H1 (cell line): ENCODE results near the gene ZDHHC16. TPM values are rescaled to one million over a fixed set of nuclear protein-coding genes. Genes with fewer than 3 reads are reported as not detected.

Experiments used
- CTCF ChIA-PET: fragments of 300-600 bp; sonication (Branson Sonifier 250); formaldehyde crosslinking; loops from one replicate; lab custom pipeline; 2021; ENCODE audit not compliant: partially characterized antibody; lab: Charles Lee
- POLR2A ChIA-PET: fragments of 300-600 bp; sonication (Branson Sonifier 250); formaldehyde crosslinking; loops from one replicate; lab custom pipeline; 2021; ENCODE audit warnings: inconsistent platforms; ENCODE audit not compliant: partially characterized antibody; lab: Charles Lee
- DNase-seq, 2 experiments: peaks; one replicate each; pipeline versions ENCODE4 v3.0.0 to v3.0.0-alpha.2; 2010 to 2022; ENCODE audit warnings: low spot score in 2 of 2, low read depth in 1 of 2, mixed read lengths in 1 of 2
- FAIRE-seq: peaks from 2 replicates; lab custom pipeline; 2011; peaks lifted over from hg19 to GRCh38; lab: Jason Lieb, UNC
- H2AFZ ChIP-seq: 2 replicates; pipeline ENCODE4 v1.8.1; 2012; ENCODE audit warnings: low read length, inconsistent platforms
- H2AK5ac ChIP-seq: 2 replicates; pipeline ENCODE4 v1.6.1; 2013; ENCODE audit warnings: low read depth, low read length
- H2BK120ac ChIP-seq: replicated peaks from 2 replicates; pipeline ENCODE3; 2013; ENCODE audit warnings: low read depth, low read length, inconsistent platforms
- H2BK12ac ChIP-seq: 2 replicates; pipeline ENCODE4 v1.6.1; 2013; ENCODE audit warnings: low read depth, low read length
- H2BK15ac ChIP-seq: 2 replicates; pipeline ENCODE4 v1.6.1; 2013; ENCODE audit warnings: low read length
- H2BK20ac ChIP-seq: 2 replicates; pipeline ENCODE4 v1.6.1; 2013; ENCODE audit warnings: low read length
- H2BK5ac ChIP-seq: 2 replicates; pipeline ENCODE4 v1.6.1; 2013; ENCODE audit warnings: low read depth, low read length
- H3K14ac ChIP-seq: 2 replicates; pipeline ENCODE4 v1.6.1; 2013; ENCODE audit warnings: inconsistent platforms; ENCODE audit not compliant: insufficient read length
- H3K18ac ChIP-seq: 2 replicates; pipeline ENCODE4 v1.6.1; 2013; ENCODE audit warnings: low read length; ENCODE audit errors: extremely low read depth
- H3K23ac ChIP-seq: 2 replicates; pipeline ENCODE4 v1.6.1; 2013; ENCODE audit warnings: inconsistent platforms; ENCODE audit not compliant: insufficient read length
- H3K23me2 ChIP-seq: 2 replicates; pipeline ENCODE4 v1.6.1; 2013; ENCODE audit warnings: low read depth, low read length
- H3K27ac ChIP-seq: 2 replicates; pipeline ENCODE4 v1.6.1; 2011; ENCODE audit warnings: low read depth, low read length, inconsistent platforms
- H3K27me3 ChIP-seq, 4 experiments: replicated peaks in 1 of 4; 1 replicate in 1 of 4; 2 replicates in 3 of 4; pipeline versions ENCODE4 v1.6.1 to v1.8.1; 2011 to 2013; ENCODE audit warnings: low read length in 3 of 4, mild to moderate bottlenecking in 3 of 4, inconsistent platforms in 2 of 4, mixed read lengths in 2 of 4, moderate library complexity in 1 of 4; ENCODE audit not compliant: control insufficient read depth in 3 of 4, insufficient read depth in 3 of 4; ENCODE audit errors: extremely low read depth in 1 of 4
- H3K36me3 ChIP-seq, 4 experiments: 2 replicates each; pipeline versions ENCODE4 v1.6.1 to v1.8.1; 2011 to 2013; ENCODE audit warnings: mild to moderate bottlenecking in 4 of 4, low read length in 3 of 4, moderate library complexity in 2 of 4, control low read depth in 1 of 4, inconsistent platforms in 1 of 4; ENCODE audit not compliant: insufficient read depth in 4 of 4, control insufficient read depth in 2 of 4
- H3K4ac ChIP-seq: replicated peaks from 2 replicates; pipeline ENCODE3; 2013; ENCODE audit warnings: low read length, low read depth, mixed read lengths, inconsistent platforms; ENCODE audit not compliant: insufficient read length
- H3K4me1 ChIP-seq, 4 experiments: replicated peaks in 1 of 4; 1 replicate in 1 of 4; 2 replicates in 3 of 4; pipeline versions ENCODE4 v1.6.1 to v1.8.1; 2011 to 2013; ENCODE audit warnings: low read length in 3 of 4, inconsistent platforms in 2 of 4, mixed read lengths in 1 of 4; ENCODE audit not compliant: insufficient read depth in 4 of 4, control insufficient read depth in 3 of 4
- H3K4me2 ChIP-seq, 2 experiments: 2 replicates each; pipeline versions ENCODE4 v1.6.1 to v1.8.1; 2011 to 2013; ENCODE audit warnings: low read depth in 2 of 2, low read length in 2 of 2, control low read depth in 1 of 2, inconsistent platforms in 1 of 2, mild to moderate bottlenecking in 1 of 2; ENCODE audit not compliant: insufficient read depth in 1 of 2
- H3K4me3 ChIP-seq, 4 experiments: fragments of 200-600, 300-600 bp in 1 of 4; sonication (generic), shearing (Covaris generic), sonication (Bioruptor Twin) in 1 of 4; 2 replicates each; pipeline versions ENCODE4 v1.5.1 to v1.8.1; 2011 to 2016; ENCODE audit warnings: low read length in 4 of 4, low read depth in 3 of 4, control low read depth in 2 of 4, inconsistent platforms in 2 of 4, mild to moderate bottlenecking in 2 of 4, mixed read lengths in 1 of 4, moderate library complexity in 1 of 4; ENCODE audit not compliant: insufficient read depth in 2 of 4; ENCODE audit errors: extremely low read depth in 1 of 4
- H3K56ac ChIP-seq: replicated peaks from 2 replicates; pipeline ENCODE3; 2013; ENCODE audit warnings: low read depth, mild to moderate bottlenecking, mixed read lengths, low read length, inconsistent platforms; ENCODE audit not compliant: insufficient read length
- H3K79me1 ChIP-seq: 2 replicates; pipeline ENCODE4 v1.6.1; 2013; ENCODE audit warnings: low read depth, low read length, control low read depth
- H3K79me2 ChIP-seq, 2 experiments: 2 replicates each; pipeline versions ENCODE4 v1.6.1 to v1.8.1; 2012 to 2013; ENCODE audit warnings: low read length in 2 of 2, mild to moderate bottlenecking in 2 of 2, inconsistent platforms in 1 of 2; ENCODE audit not compliant: insufficient read depth in 2 of 2, control insufficient read depth in 1 of 2
- H3K9ac ChIP-seq, 4 experiments: replicated peaks in 1 of 4; 1 replicate in 1 of 4; 2 replicates in 3 of 4; pipeline versions ENCODE4 v1.6.1 to v1.8.1; 2011 to 2013; ENCODE audit warnings: low read depth in 3 of 4, low read length in 3 of 4, control low read depth in 2 of 4, mild to moderate bottlenecking in 2 of 4, moderate library complexity in 2 of 4, inconsistent platforms in 1 of 4; ENCODE audit errors: extremely low read depth in 1 of 4
- H3K9me3 ChIP-seq, 2 experiments: 2 replicates each; pipeline versions ENCODE4 v1.6.1 to v1.8.1; 2012 to 2013; ENCODE audit warnings: mild to moderate bottlenecking in 2 of 2, moderate library complexity in 2 of 2, control low read depth in 1 of 2, inconsistent platforms in 1 of 2, low read depth in 1 of 2, low read length in 1 of 2, mixed read lengths in 1 of 2; ENCODE audit not compliant: insufficient read depth in 2 of 2
- H4K20me1 ChIP-seq, 2 experiments: replicated peaks in 1 of 2; 2 replicates each; pipeline versions ENCODE3 to v1.8.1; 2011 to 2013; ENCODE audit warnings: inconsistent platforms in 2 of 2, low read length in 2 of 2, mild to moderate bottlenecking in 1 of 2; ENCODE audit not compliant: insufficient read depth in 2 of 2, control insufficient read depth in 1 of 2
- H4K5ac ChIP-seq: 2 replicates; pipeline ENCODE4 v1.6.1; 2013; ENCODE audit warnings: low read length, low read depth, mixed read lengths, inconsistent platforms; ENCODE audit not compliant: insufficient read length
- H4K8ac ChIP-seq: 2 replicates; pipeline ENCODE4 v1.8.0; 2013; ENCODE audit warnings: mild to moderate bottlenecking, moderate library complexity, low read length, inconsistent platforms; ENCODE audit not compliant: insufficient read depth; ENCODE audit errors: extremely low read depth
- H4K91ac ChIP-seq: replicated peaks from 2 replicates; pipeline ENCODE3; 2013; ENCODE audit warnings: low read length, mixed read lengths, inconsistent platforms; ENCODE audit not compliant: insufficient read length
- EP300 ChIP-seq, 2 experiments: IDR thresholded peaks; 1 replicate in 1 of 2; 2 replicates in 1 of 2; pipeline ENCODE4 v1.6.1; 2011 to 2012; ENCODE audit warnings: low read depth in 2 of 2, low read length in 2 of 2, mild to moderate bottlenecking in 2 of 2, borderline replicate concordance in 1 of 2, inconsistent platforms in 1 of 2, moderate library complexity in 1 of 2
- SP2 ChIP-seq: IDR thresholded peaks from 2 replicates; pipeline ENCODE4 v1.6.1; 2012; ENCODE audit warnings: mild to moderate bottlenecking, low read length, inconsistent platforms
- SP4 ChIP-seq: IDR thresholded peaks from 2 replicates; pipeline ENCODE4 v1.6.1; 2012; ENCODE audit warnings: low read length, inconsistent platforms
- WGBS, 2 experiments: shearing (Covaris generic) in 1 of 2; methylation state at CpG; one replicate each; pipeline versions ENCODE4 v1.1.6 to v1.1.7; 2013 to 2015; ENCODE audit warnings: low lambda C conversion rate in 2 of 2, mixed read lengths in 2 of 2, inconsistent platforms in 1 of 2, low coverage in 1 of 2, missing lambda C conversion rate in 1 of 2; ENCODE audit not compliant: insufficient replicate concordance in 2 of 2, insufficient coverage in 1 of 2, insufficient read length in 1 of 2; ENCODE audit errors: extremely low coverage in 1 of 2, missing lambda C conversion rate in 1 of 2; 5-methylcytosine and 5-hydroxymethylcytosine counted together
- polyA plus RNA-seq, 7 experiments: library from polyadenylated mRNA; depleted of rRNA in 3 of 7; stranded (reverse) in 5 of 7; unstranded in 2 of 7; fragments of >200 nt in 5 of 7; fragments of 200-250 nt in 2 of 7; gene quantifications; 1 replicate in 5 of 7; 2 replicates in 1 of 7; 4 replicates in 1 of 7; pipeline versions ENCODE4 v1.2.1 to v1.2.3, GENCODE V29; 2011 to 2013; ENCODE audit warnings: missing spikeins in 2 of 7, mixed read lengths in 2 of 7
- total RNA-seq: library from RNA; stranded (reverse); fragmentation: NEBNext Ultra II Directional; extraction: Animal tissue kit (Norgen Biotek cat#: 25700); gene quantifications from 2 replicates; pipeline ENCODE4 v1.2.1, GENCODE V29; 2021
- TF ChIP-seq, protein P1 (sequence below): IDR thresholded peaks from 2 replicates; pipeline ENCODE4 v1.6.1; 2012; ENCODE audit warnings: low read length, inconsistent platforms

ZDHHC16 gene
- total and polyA plus RNA-seq, 2 of the 8 experiments (the other 6 are each of a cell fraction or from before 2014, with no cell fraction given), result 45.9 to 108 TPM

DNA sequence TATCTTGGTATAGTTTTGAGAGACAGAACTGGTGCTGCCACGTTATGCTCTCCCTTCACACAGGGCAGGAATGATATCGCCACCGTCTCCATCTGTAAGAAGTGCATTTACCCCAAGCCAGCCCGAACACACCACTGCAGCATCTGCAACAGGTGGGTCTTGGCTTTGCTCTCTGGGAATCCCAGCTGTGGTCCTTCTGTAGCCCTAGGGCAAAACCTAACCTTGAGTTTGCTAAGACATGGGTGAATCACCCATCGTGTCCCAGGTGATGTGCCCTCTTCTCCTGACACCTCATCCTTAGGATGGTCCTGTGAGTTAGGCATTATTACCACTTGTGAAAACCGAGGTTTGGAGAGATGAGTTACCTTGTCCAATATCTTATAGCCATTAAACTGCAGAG is 6.4 kb downstream of the ZDHHC16 start:
- Histone ChIP-seq H3K79me2 (peaks cover under 1 to 16% of the 10 kb centered on the region in 2 experiments), H3K27ac (no peak overlapping the region), H3K9ac (no peak overlapping the region), H2BK20ac (no peak overlapping the region), H3K79me1 (peaks cover 6% of the 10 kb centered on the region; the same call in 1 of the 2 replicates), H4K20me1 (peaks cover 1 to 16% of the 10 kb centered on the region in 2 experiments), H3K36me3 (peaks cover 2 to 50% (median 30%) of the 10 kb centered on the region in 4 experiments; a peak in 7 of 8 replicates), H3K23ac (no peak overlapping the region), H4K5ac (no peak overlapping the region), H3K4me1 (no peaks in the 10 kb centered on the region; a peak in 1 of 7 replicates), H3K56ac (no peak overlapping the region), H3K18ac (no peak overlapping the region), H4K8ac (no peak overlapping the region; the same call in 1 of the 2 replicates), H2BK120ac (no peak overlapping the region), H3K14ac (no peak overlapping the region), H3K27me3 (no peaks in the 10 kb centered on the region), H4K91ac (no peak overlapping the region), H3K4me2 (no peak overlapping the region), H2BK12ac (no peak overlapping the region), H3K4ac (no peak overlapping the region), H2AK5ac (no peak overlapping the region), H2AFZ (no peak overlapping the region), H3K4me3 (no peak overlapping the region), H2BK15ac (no peak overlapping the region), H3K23me2 (no peaks in the 10 kb centered on the region), H2BK5ac (no peak overlapping the region), H3K9me3 (no peaks in the 10 kb centered on the region)
- ChIA-PET CTCF (interaction anchor here (0.9 to 7.2 kb wide), 6 partner anchors 9 to 160 kb away, joined by 3 to 40 read pairs (median 3); partner anchors contain the start of gene ANKRD2), POLR2A (interaction anchor here (0.8 to 13.1 kb wide), 5 partner anchors 10 to 47 kb away, joined by 3 to 105 read pairs (median 4); partner anchors contain the start of gene UBTD1)
- DNase-seq (no peak), FAIRE-seq (no peak)
- WGBS, 2 experiments, result 87% methylated on average over 6 of the region's 6 CpGs; no CpG with 5 or more reads in 1 of the 2 experiments
- TF ChIP-seq SP2, result no peak
- TF ChIP-seq, protein P1, sequence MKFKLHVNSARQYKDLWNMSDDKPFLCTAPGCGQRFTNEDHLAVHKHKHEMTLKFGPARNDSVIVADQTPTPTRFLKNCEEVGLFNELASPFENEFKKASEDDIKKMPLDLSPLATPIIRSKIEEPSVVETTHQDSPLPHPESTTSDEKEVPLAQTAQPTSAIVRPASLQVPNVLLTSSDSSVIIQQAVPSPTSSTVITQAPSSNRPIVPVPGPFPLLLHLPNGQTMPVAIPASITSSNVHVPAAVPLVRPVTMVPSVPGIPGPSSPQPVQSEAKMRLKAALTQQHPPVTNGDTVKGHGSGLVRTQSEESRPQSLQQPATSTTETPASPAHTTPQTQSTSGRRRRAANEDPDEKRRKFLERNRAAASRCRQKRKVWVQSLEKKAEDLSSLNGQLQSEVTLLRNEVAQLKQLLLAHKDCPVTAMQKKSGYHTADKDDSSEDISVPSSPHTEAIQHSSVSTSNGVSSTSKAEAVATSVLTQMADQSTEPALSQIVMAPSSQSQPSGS, result 0 out of 2 replicates have a peak, but pooled peaks have one; percentile 47
- no peak for TF ChIP-seq SP4
- TF ChIP-seq EP300 (IDR thresholded peaks at IDR 0.05; ENCODE audit: borderline replicate concordance in 1 of 2, low read depth in 2 of 2, low read length in 2 of 2), result no peak
